GM21717 (cell line): ENCODE data around the gene PDCD1.

Experiments used
- ATAC-seq: cut with Tn5 transposase; IDR thresholded peaks from one replicate; pipeline ENCODE4 v1.9.1; 2021; ENCODE audit warnings: mild to moderate bottlenecking, moderate library complexity; ENCODE audit not compliant: unreplicated experiment

Gene PDCD1

DNA sequence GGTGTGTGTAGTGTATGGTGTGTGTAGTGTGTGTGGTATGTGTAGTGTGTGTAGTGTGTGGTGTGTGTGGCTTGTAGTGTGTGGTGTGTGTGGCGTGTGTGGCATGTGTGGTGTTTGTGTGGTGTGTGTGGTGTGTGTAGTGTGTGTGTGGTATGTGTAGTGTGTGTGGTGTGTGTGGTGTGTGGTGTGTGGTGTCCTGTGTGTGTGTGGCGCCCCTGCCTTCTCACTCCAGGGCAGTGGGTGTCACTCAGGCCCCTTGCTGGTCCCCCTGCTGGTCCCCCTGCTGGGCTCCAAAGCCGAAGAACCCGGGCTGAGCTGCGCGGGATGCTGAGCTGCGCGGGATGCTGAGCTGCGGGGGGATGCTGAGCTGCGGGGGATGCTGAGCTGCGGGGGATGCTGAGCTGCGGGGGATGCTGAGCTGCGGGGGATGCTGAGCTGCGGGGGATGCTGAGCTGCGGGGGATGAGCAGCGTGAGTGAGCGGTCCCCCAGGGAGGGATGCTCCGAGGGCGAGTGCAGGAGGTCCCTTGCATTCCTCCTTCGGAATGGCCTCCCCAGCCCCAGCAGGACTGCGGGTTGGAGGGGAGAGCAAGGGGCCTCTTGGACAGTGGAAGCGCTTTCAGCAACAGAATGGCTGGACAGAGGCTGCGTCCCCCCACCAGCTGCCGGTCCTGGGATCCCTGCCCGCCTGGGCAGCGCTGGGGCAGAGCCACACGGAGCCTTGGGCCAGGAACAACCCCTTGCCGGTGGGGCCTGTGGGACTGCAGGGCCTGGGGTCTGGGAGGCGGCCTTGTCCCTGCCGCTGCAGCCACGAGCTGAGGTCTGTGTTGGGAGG is 7.5 kb upstream of the PDCD1 start:
- no peak for ATAC-seq

GRCh38 chr2:241865416-241865956 is 6.8 kb upstream of the PDCD1 start:
- no peak for ATAC-seq

DNA sequence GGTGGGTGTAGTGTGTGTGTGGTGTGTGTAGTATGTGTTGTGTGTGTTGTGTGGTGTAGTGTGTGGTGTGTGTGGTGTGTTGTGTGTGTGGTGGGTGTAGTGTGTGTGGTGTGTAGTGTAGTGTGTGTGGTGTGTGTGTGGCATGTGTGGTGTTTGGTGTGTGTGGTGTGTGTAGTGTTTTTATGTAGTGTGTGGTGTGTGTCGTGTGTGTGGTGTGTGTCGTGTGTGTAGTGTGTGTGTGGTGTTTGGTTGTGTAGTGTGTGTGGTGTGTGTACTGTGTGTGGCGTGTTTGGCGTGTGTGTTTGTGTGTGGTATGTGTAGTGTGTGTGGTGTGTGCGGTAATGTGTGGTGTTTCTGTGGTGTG is 6.1 kb upstream of the PDCD1 start:
- no peak for ATAC-seq

DNA sequence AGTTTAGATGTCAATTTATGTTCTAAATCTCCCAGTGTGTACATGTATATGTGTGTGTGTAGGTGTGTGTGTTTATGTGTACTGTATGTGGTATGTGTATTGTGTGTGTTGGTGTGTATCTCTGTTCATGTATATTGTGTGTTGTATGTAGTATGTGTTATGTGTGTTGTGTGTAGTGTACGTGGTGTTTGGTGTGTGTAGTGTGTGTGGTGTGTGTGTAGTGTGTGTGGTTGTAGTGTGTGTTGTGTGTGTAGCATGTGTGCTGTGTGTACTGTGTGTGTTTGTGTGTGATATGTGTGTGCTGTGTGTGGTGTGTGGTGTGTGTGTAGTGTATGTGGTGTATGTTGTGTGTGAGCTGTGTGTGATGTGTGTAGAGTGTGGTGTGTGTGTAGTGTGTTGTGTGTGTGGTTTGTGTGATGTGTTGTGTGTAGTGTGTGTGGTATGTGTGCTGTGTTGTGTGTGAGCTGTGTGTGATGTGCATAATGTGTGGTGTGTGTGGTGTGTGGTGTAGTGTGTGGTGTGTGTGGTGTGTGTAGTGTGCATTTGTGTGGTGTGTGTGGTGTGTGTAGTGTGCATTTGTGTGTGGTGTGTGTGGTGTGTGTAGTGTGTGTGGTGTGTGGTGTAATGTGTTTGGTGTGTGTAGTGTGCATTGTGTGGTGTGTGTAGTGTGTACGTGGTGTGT is 5.6 kb upstream of the PDCD1 start:
- no peak for ATAC-seq

- ATAC-seq: no peak
These were observed 4.9 kb upstream of the PDCD1 start for GRCh38 chr2:241863536-241863954.

- ATAC-seq: no peak
These were observed 4.3 kb upstream of the PDCD1 start for GRCh38 chr2:241862775-241863535.

DNA sequence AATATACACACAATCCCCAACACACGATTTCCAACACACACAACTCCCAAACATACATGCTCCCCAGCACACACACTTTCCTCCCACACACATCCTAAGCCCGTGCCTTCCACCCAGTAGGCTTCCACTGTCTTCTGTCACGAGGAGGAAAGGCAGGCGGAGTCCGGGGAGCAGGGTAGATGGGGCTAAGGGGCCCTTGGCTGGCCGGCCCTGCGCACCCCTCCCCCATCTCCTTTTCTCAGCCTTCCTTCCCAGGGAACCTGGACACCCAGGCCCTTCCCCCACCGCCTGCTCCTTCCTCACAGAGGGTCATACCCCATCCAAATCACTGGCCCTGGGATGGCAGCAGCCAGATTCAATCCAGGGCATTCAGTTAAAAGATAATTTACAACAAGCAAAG is 3.4 kb upstream of the PDCD1 start:
- no peak for ATAC-seq

GRCh38 chr2:241861264-241861663 is 2.6 kb upstream of the PDCD1 start:
- no peak for ATAC-seq

GRCh38 chr2:241860184-241861078 is 1.7 kb upstream of the PDCD1 start:
- ATAC-seq: peak; percentile 7

DNA sequence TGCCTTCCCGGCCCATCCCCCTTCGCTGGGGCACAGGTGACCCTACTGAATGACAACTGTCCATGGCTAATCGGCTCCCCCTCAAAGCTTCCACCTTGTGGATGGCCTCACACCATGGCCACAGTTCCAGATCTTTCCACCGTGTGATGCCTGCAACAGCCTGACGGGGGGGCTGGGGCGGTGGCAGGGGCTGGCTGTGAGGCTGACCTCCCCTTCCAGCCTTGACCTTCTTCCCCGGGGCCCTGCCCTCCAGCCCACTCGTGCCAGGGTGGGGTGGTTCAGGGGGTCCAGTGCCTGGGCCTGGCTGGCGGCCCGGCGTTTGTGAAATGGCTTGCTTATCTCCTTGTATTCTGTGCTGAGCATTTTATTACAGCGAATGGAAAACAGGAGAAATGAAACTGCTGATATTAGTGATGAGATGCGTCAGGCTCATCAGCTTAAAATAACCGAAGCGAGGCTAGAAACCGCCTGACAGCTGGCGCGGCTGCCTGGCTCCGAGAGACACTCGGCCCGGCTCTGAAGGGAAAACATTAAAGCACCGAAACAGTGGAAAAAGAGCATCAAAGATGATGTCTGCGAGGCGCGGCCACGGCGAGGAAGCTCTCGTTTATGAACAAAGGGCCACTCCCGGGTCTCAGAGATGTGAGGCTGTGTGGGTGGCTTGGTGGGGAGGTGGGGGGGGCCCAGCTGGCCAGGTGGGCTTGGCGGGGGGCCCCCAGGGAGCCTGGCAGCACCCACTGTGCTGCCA is 916 bp upstream of the PDCD1 start:
- peak; percentile 47 for ATAC-seq

GRCh38 chr2:241859017-241859435 is 332 bp upstream of the PDCD1 start:
- peak; percentile 17 for ATAC-seq

GRCh38 chr2:241857572-241858121 is 1.0 kb downstream of the PDCD1 start:
- no peak for ATAC-seq

GRCh38 chr2:241857041-241857541 is 1.6 kb downstream of the PDCD1 start:
- no peak for ATAC-seq

GRCh38 chr2:241855888-241856422 is 2.7 kb downstream of the PDCD1 start:
- no peak for ATAC-seq

- ATAC-seq: no peak
These were observed 3.3 kb downstream of the PDCD1 start for GRCh38 chr2:241855245-241855887.

- ATAC-seq: no peak
These were observed 4.1 kb downstream of the PDCD1 start for GRCh38 chr2:241854342-241855244.

- ATAC-seq: no peak
These were observed 4.9 kb downstream of the PDCD1 start for GRCh38 chr2:241853651-241854341.
